Activated gamma-delta T cell treated with Interleukin-2 at 50 U/mL for 16 hours (primary cell): ENCODE results near the gene SRSF12.
"Not testable (repeated sequence)": the region's sequence is repeated elsewhere in the genome, so short reads cannot be mapped to it uniquely, and the experiment has no call there.

Experiments
- DNase-seq: peaks from one replicate; pipeline ENCODE4 v3.0.0-alpha.2; 2020

The SRSF12 gene

GRCh38 chr6:89069536-89070163, 48.2 kb downstream of the SRSF12 start:
- DNase-seq = no peak

GRCh38 chr6:89068695-89069094, 49.2 kb downstream of the SRSF12 start:
- DNase-seq = no peak

GRCh38 chr6:89067796-89068195, 50.1 kb downstream of the SRSF12 start:
- DNase-seq = no peak

GRCh38 chr6:89066940-89067646, 50.8 kb downstream of the SRSF12 start:
- DNase-seq = no peak

GRCh38 chr6:89066121-89066520, 51.8 kb downstream of the SRSF12 start:
- not testable (repeated sequence) for DNase-seq

GRCh38 chr6:89064931-89065330, 52.9 kb downstream of the SRSF12 start:
- not testable (repeated sequence) for DNase-seq

GRCh38 chr6:89063881-89064280, 54.0 kb downstream of the SRSF12 start:
- no peak for DNase-seq

GRCh38 chr6:89059227-89059626, 58.6 kb downstream of the SRSF12 start:
- no peak for DNase-seq

GRCh38 chr6:89058627-89059026, 59.2 kb downstream of the SRSF12 start:
- no peak for DNase-seq

GRCh38 chr6:89057759-89058158, 60.1 kb downstream of the SRSF12 start:
- no peak for DNase-seq

- no peak for DNase-seq
Observed at GRCh38 chr6:89054208-89054607, 63.7 kb downstream of the SRSF12 start.

- DNase-seq = no peak
Observed at GRCh38 chr6:89051676-89052075, 66.2 kb downstream of the SRSF12 start.

- no peak for DNase-seq
Observed at GRCh38 chr6:89050697-89051096, 67.2 kb downstream of the SRSF12 start.

- DNase-seq = no peak
Observed at GRCh38 chr6:89050155-89050554, 67.7 kb downstream of the SRSF12 start.

- DNase-seq = no peak
Observed at GRCh38 chr6:89048985-89049384, 68.9 kb downstream of the SRSF12 start.

GRCh38 chr6:89048288-89048923, 69.5 kb downstream of the SRSF12 start:
- no peak for DNase-seq

GRCh38 chr6:89047473-89047872, 70.4 kb downstream of the SRSF12 start:
- DNase-seq = no peak
